WTC11 (cell line): Measurements from ENCODE around the gene MAP4K3. TPM values are rescaled to one million over a fixed set of nuclear protein-coding genes. Genes with fewer than 3 reads are reported as not detected.

Source experiments
- ATAC-seq: fragments of 200-7000 bp; cut with Tn5 transposase; 2 replicates; pipeline ENCODE4 v1.10.0; 2021; ENCODE audit warnings: mild to moderate bottlenecking, moderate library complexity
- CTCF ChIA-PET: fragments of 300-600 bp; sonication (Branson Sonifier 250); formaldehyde crosslinking; loops from one replicate; lab custom pipeline; 2021; ENCODE audit warnings: antibody characterized with exemption; lab: Charles Lee
- POLR2A ChIA-PET: fragments of 350-600 bp; sonication (Branson Sonifier 250); formaldehyde crosslinking; loops from one replicate; lab custom pipeline; 2021; ENCODE audit warnings: antibody characterized with exemption; lab: Charles Lee
- DNase-seq: peaks from one replicate; pipeline ENCODE4 v3.0.0; 2021; ENCODE audit warnings: low spot score
- H3K27ac Mint-ChIP-seq: 2 replicates; pipeline ENCODE4 v1.8.0; 2021; ENCODE audit warnings: mixed read lengths
- H3K27me3 Mint-ChIP-seq: 2 replicates; pipeline ENCODE4 v1.8.0; 2021; ENCODE audit warnings: low read depth, mild to moderate bottlenecking, moderate library complexity, mixed read lengths
- H3K36me3 Mint-ChIP-seq: 2 replicates; pipeline ENCODE4 v1.8.0; 2021; ENCODE audit warnings: mixed read lengths
- H3K4me1 Mint-ChIP-seq: 2 replicates; pipeline ENCODE4 v1.8.0; 2022; ENCODE audit warnings: mixed read lengths
- H3K4me3 Mint-ChIP-seq: 2 replicates; pipeline ENCODE4 v1.8.0; 2021; ENCODE audit warnings: mild to moderate bottlenecking, moderate library complexity, mixed read lengths
- H3K9me3 Mint-ChIP-seq: 2 replicates; pipeline ENCODE4 v1.8.0; 2021; ENCODE audit warnings: mixed read lengths
- E2F5 ChIP-seq: sonication (generic); formaldehyde crosslinking; IDR thresholded peaks from 2 replicates; pipeline ENCODE4 v1.8.1; 2022; ENCODE audit warnings: mild to moderate bottlenecking, moderate library complexity, missing genetic modification reagents
- FOXK1 ChIP-seq: sonication (generic); formaldehyde crosslinking; IDR thresholded peaks from 2 replicates; pipeline ENCODE4 v1.8.0; 2022; ENCODE audit warnings: mild to moderate bottlenecking, moderate library complexity, missing genetic modification reagents
- HMGXB4 ChIP-seq: sonication (generic); formaldehyde crosslinking; IDR thresholded peaks from 2 replicates; pipeline ENCODE4 v1.8.1; 2023; ENCODE audit warnings: mild to moderate bottlenecking, moderate library complexity, missing genetic modification reagents
- IRF1 ChIP-seq: sonication (generic); formaldehyde crosslinking; IDR thresholded peaks from 2 replicates; pipeline ENCODE4 v1.8.0; 2023; ENCODE audit warnings: missing genetic modification reagents
- JAZF1 ChIP-seq: fragments of 250-450 bp; sonication (Bioruptor Pico); IDR thresholded peaks from 2 replicates; pipeline ENCODE4 v1.9.0; 2021; ENCODE audit warnings: moderate library complexity, mild to moderate bottlenecking, inconsistent platforms
- NFATC4 ChIP-seq: fragments of 250-450 bp; sonication (Bioruptor Pico); IDR thresholded peaks from 2 replicates; pipeline ENCODE4 v1.9.0; 2021; ENCODE audit warnings: mild to moderate bottlenecking
- NFE2L1 ChIP-seq: sonication (generic); formaldehyde crosslinking; IDR thresholded peaks from 2 replicates; pipeline ENCODE4 v1.8.1; 2023; ENCODE audit warnings: missing genetic modification reagents
- TP53 ChIP-seq: sonication (generic); formaldehyde crosslinking; IDR thresholded peaks from 2 replicates; pipeline ENCODE4 v1.8.1; 2023; ENCODE audit warnings: mild to moderate bottlenecking, missing genetic modification reagents
- USF1 ChIP-seq: sonication (generic); formaldehyde crosslinking; IDR thresholded peaks from 2 replicates; pipeline ENCODE4 v1.8.0; 2022; ENCODE audit warnings: mild to moderate bottlenecking, missing genetic modification reagents
- USF2 ChIP-seq: sonication (generic); formaldehyde crosslinking; IDR thresholded peaks from 2 replicates; pipeline ENCODE4 v1.8.1; 2023; ENCODE audit warnings: mild to moderate bottlenecking, missing genetic modification reagents, moderate library complexity
- ZBTB43 ChIP-seq: sonication (generic); formaldehyde crosslinking; IDR thresholded peaks from 2 replicates; pipeline ENCODE4 v1.8.1; 2023; ENCODE audit warnings: mild to moderate bottlenecking, missing genetic modification reagents
- ZNF232 ChIP-seq: sonication (generic); formaldehyde crosslinking; IDR thresholded peaks from 2 replicates; pipeline ENCODE4 v1.8.0; 2022; ENCODE audit warnings: mild to moderate bottlenecking, missing genetic modification reagents
- ZNF416 ChIP-seq: fragments of 250-450 bp; sonication (Bioruptor Pico); IDR thresholded peaks from 2 replicates; pipeline ENCODE4 v1.9.0; 2021; ENCODE audit warnings: mild to moderate bottlenecking, inconsistent platforms
- ZNF425 ChIP-seq: fragments of 250-450 bp; sonication (Bioruptor Pico); conservative IDR thresholded peaks from 2 replicates; pipeline ENCODE4 v1.9.0; 2021; ENCODE audit warnings: mild to moderate bottlenecking
- ZNF512 ChIP-seq: sonication (generic); formaldehyde crosslinking; IDR thresholded peaks from 2 replicates; pipeline ENCODE4 v1.8.1; 2022; ENCODE audit warnings: missing genetic modification reagents, borderline replicate concordance
- ZNF532 ChIP-seq: fragments of 250-450 bp; sonication (Bioruptor Pico); IDR thresholded peaks from 2 replicates; pipeline ENCODE4 v1.9.0; 2021; ENCODE audit warnings: mild to moderate bottlenecking, borderline replicate concordance
- total RNA-seq: library from RNA; stranded (reverse); gene quantifications from 3 replicates; pipeline ENCODE4 v1.2.3, GENCODE V29; 2021

Gene MAP4K3
- total RNA-seq, 1 experiment from 2014 or later = 73.2 TPM

GRCh38 chr2:39266139-39266805, 170.8 kb downstream of the MAP4K3 start (continued):
- no peak for TF ChIP-seq ZNF425
- no peak for TF ChIP-seq E2F5 (CRISPR knock-in tag)
- no peak for TF ChIP-seq NFE2L1 (CRISPR knock-in tag)
- TF ChIP-seq ZNF416 (CRISPR knock-in tag) = no peak

GRCh38 chr2:39265315-39265714, 171.8 kb downstream of the MAP4K3 start:
- H3K4me3 Mint-ChIP-seq = no peak overlapping the region
- peaks cover 23% of the 10 kb centered on the region for H3K36me3 Mint-ChIP-seq
- H3K27me3 Mint-ChIP-seq = no peaks in the 10 kb centered on the region
- H3K4me1 Mint-ChIP-seq = peaks cover 13% of the 10 kb centered on the region
- DNase-seq (no peak), ATAC-seq (no peak)
- ChIA-PET CTCF (interaction anchor here (1.9 kb wide), 1 partner anchor 318 kb away, joined by 4 read pairs; no protein-coding TSS in a partner anchor), POLR2A (no interaction called here)
- H3K9me3 Mint-ChIP-seq = no peaks in the 10 kb centered on the region
- H3K27ac Mint-ChIP-seq = peak overlapping the region; percentile 80
- TF ChIP-seq ZNF425 (no peak), NFATC4 (CRISPR knock-in tag) (no peak), USF1 (no peak), JAZF1 (CRISPR knock-in tag) (no peak), IRF1 (CRISPR knock-in tag) (no peak), FOXK1 (CRISPR knock-in tag) (no peak), ZNF512 (CRISPR knock-in tag) (no peak), ZBTB43 (no peak), TP53 (CRISPR knock-in tag) (no peak), ZNF232 (CRISPR knock-in tag) (no peak), USF2 (CRISPR knock-in tag) (no peak), HMGXB4 (CRISPR knock-in tag) (no peak), ZNF532 (CRISPR knock-in tag) (no peak)
